Muscle layer of duodenum (tissue), 2 donors: ENCODE results near the gene SH3RF3.

Source experiments
- H3K27ac ChIP-seq: one replicate; pipeline ENCODE4 v1.7.0; 2013; ENCODE audit warnings: mild to moderate bottlenecking, low read length
- H3K27me3 ChIP-seq: one replicate; pipeline ENCODE4 v1.7.0; 2013; ENCODE audit warnings: low read depth, mild to moderate bottlenecking, control low read depth, low read length
- H3K36me3 ChIP-seq, 2 donors: one replicate each; pipeline ENCODE4 v1.7.0; 2013; ENCODE audit warnings: low read length in 2 of 2, control low read depth in 1 of 2, mild to moderate bottlenecking in 1 of 2; ENCODE audit not compliant: insufficient read depth in 2 of 2, control insufficient read depth in 1 of 2
- H3K4me1 ChIP-seq, 2 donors: one replicate each; pipeline ENCODE4 v1.7.0; 2013; ENCODE audit warnings: low read length in 2 of 2, mild to moderate bottlenecking in 2 of 2, control low read depth in 1 of 2, moderate library complexity in 1 of 2; ENCODE audit not compliant: insufficient read depth in 2 of 2, control insufficient read depth in 1 of 2
- H3K4me3 ChIP-seq, 2 donors: one replicate each; pipeline ENCODE4 v1.7.0; 2013; ENCODE audit warnings: low read length in 2 of 2, low read depth in 1 of 2, mild to moderate bottlenecking in 1 of 2
- H3K9me3 ChIP-seq, 2 donors: one replicate each; pipeline ENCODE4 v1.7.0; 2013; ENCODE audit warnings: low read length in 2 of 2, control low read depth in 1 of 2, mild to moderate bottlenecking in 1 of 2; ENCODE audit not compliant: control insufficient read depth in 1 of 2
- donor health status: healthy.

SH3RF3 gene

DNA sequence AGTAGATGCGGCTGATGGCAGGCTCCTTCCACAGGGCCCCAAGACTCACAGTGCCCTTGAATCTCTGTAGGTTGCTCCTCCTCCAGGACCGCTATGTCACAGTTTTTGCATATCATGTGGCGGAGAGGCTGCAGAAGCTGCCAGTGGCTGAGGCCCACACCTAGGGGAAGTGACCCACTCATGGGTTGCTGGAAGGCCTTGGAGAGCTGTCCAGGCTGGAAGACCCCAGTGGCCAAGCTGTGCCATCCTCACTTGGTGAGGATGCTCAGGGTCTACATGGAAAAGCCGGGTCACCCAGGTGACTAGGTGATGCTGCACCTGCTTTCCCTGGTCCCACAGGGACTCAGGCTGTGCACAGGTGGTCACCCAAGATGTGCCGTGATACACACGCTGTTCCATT is 394.1 kb downstream of the SH3RF3 start:
- H3K27ac ChIP-seq: no peak overlapping the region
- H3K4me1 ChIP-seq: no peaks in the 10 kb centered on the region
- H3K4me3 ChIP-seq: no peak overlapping the region
- H3K27me3 ChIP-seq: no peaks in the 10 kb centered on the region
- no peaks in the 10 kb centered on the region for H3K36me3 ChIP-seq
- no peaks in the 10 kb centered on the region for H3K9me3 ChIP-seq

DNA sequence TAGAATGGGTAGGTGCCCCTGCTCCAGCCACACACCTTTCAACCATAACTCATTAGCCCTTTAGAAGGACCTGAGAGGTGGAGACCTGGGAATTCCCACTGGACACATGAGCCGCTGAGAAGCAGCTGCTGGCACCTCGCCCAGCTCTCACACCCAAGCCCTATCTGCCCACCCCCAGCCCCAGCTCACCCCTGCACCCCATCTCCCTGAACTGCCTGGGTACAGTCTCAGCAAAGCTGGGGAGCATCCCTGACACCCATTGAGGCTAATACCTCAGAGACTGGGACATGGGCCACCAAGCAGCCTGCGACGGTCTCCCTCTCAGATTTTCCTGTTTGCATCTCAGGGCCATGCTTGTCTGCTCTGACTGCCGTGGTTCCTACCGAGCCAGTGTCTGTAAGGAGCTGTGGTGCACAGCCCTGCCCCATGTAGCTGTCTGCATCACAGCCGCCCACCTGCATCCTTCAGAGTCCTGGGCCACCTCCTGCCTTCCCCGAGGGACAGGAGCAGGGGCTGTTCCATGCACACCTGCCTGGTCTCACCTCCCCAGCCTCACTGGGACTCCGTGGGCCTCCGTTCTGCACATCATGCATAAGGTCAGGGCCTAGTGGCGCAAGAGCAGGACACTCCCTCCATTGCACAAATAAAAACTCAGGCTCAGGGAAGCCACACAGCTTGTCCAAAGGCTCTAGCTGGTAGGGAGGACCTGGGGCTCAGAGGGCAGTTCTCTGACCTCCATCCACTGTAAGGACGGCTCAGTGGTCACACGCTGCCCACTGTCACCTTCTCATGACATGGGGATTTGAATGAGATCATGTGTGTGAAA is 394.7 kb downstream of the SH3RF3 start:
- Histone ChIP-seq H3K4me3 (no peak overlapping the region), H3K27ac (no peak overlapping the region), H3K9me3 (no peaks in the 10 kb centered on the region), H3K36me3 (no peaks in the 10 kb centered on the region), H3K4me1 (no peaks in the 10 kb centered on the region), H3K27me3 (no peaks in the 10 kb centered on the region)

DNA sequence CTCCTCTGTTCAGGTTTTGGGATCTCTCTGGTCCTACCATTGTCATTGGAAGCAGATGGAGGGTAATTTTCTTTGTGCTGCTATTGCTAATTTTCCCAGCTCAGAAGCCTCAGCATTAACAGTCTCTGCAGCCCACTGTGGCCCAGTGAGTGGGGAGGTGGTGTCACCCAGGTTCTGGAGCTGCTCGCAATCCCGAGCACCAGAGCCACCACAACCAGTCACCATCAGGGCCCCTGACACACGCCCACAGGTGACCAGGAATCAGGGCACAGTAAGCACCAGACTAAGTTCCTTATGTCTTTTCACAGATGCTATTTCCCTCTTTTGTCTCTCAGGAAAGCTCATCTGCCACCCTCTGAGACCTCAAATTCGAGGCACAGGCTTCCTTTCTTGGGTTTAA is 396.8 kb downstream of the SH3RF3 start:
- Histone ChIP-seq H3K4me1 (peaks cover 0 to 10% of the 10 kb centered on the region in 2 donors), H3K4me3 (no peak overlapping the region), H3K36me3 (no peaks in the 10 kb centered on the region), H3K27ac (no peak overlapping the region), H3K9me3 (no peaks in the 10 kb centered on the region), H3K27me3 (no peaks in the 10 kb centered on the region)

- peaks cover 0 to 10% of the 10 kb centered on the region in 2 donors for H3K4me1 ChIP-seq
- no peaks in the 10 kb centered on the region for H3K36me3 ChIP-seq
- H3K27me3 ChIP-seq: no peaks in the 10 kb centered on the region
- no peak overlapping the region for H3K27ac ChIP-seq
- H3K9me3 ChIP-seq: no peaks in the 10 kb centered on the region
- H3K4me3 ChIP-seq: no peak overlapping the region
Observed at GRCh38 chr2:109526442-109526970, 397.5 kb downstream of the SH3RF3 start.

DNA sequence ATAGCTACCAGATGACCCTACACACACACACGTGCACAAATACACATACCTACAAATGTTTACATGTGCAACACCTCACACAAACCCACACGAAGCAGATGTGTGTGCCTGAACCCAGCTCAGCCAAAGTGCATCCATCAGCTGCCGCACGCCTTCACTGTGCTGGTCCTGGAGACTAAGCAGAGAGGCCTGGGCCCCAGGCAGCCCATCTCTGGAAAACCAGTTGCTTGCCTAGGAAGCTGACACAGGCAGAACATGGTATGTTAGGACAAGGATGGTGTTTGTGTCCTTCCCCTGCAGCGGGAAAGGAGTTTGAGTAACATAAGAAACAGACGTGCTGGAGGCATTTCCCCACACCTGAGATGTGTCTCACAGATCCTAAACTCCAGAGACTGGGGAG is 398.1 kb downstream of the SH3RF3 start:
- H3K4me3 ChIP-seq: no peak overlapping the region
- no peaks in the 10 kb centered on the region for H3K9me3 ChIP-seq
- H3K27me3 ChIP-seq: no peaks in the 10 kb centered on the region
- peaks cover 0 to 10% of the 10 kb centered on the region in 2 donors for H3K4me1 ChIP-seq
- H3K27ac ChIP-seq: no peak overlapping the region
- H3K36me3 ChIP-seq: no peaks in the 10 kb centered on the region

DNA sequence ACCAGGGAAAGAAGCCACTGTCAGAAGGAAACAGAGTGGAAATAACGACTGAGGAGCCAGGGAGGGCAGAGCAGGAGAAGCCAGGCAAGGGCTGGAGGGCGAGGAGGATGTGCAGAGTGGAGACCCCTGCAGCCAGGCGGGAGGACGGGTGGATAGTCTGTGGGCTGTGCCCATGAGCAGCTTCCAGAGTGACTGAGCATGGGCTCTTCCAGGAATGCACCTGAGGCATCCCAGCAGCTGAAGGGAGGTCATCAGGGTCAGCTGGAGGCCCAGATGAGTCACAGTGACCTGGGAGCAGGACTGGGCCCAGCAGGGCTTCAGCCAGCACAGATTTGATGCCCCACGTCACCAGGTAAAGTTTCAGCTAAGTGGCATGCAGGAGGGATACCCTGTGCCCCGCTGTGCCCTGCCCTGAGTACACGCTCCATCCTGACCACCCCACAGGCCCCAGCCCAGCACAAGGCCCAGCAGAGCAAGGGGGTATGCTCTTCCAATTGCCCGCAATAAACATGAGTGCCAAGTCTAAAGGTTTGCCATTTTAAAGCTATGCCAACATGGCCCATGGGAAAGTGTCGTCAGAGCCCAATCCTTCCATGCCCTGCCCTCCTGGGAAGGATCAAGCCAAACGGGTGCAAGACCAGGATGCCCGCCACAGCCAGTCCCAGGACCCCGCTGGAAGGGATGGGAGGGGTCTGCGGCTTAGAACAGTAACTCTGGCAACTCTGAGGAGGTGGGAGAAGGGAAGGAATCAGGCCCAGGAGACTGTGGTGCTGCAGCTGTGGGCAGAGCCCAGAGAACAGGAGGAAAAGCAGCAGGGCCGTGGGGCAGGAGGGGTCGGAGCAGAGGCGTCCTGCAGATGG is 399.1 kb downstream of the SH3RF3 start:
- H3K9me3 ChIP-seq: no peaks in the 10 kb centered on the region
- H3K27ac ChIP-seq: no peak overlapping the region
- no peaks in the 10 kb centered on the region for H3K36me3 ChIP-seq
- no peak overlapping the region for H3K4me3 ChIP-seq
- H3K4me1 ChIP-seq: peaks cover 0 to 10% of the 10 kb centered on the region in 2 donors
- no peaks in the 10 kb centered on the region for H3K27me3 ChIP-seq

GRCh38 chr2:109528811-109529501 is 400.0 kb downstream of the SH3RF3 start:
- Histone ChIP-seq H3K27ac (no peak overlapping the region), H3K36me3 (no peaks in the 10 kb centered on the region), H3K4me3 (no peak overlapping the region), H3K9me3 (no peaks in the 10 kb centered on the region), H3K4me1 (peaks cover 0 to 10% of the 10 kb centered on the region in 2 donors), H3K27me3 (no peaks in the 10 kb centered on the region)

GRCh38 chr2:109529532-109530449 is 400.8 kb downstream of the SH3RF3 start:
- Histone ChIP-seq H3K4me3 (no peak overlapping the region), H3K4me1 (peaks cover 0 to 10% of the 10 kb centered on the region in 2 donors), H3K27me3 (no peaks in the 10 kb centered on the region), H3K36me3 (no peaks in the 10 kb centered on the region), H3K27ac (no peak overlapping the region), H3K9me3 (no peaks in the 10 kb centered on the region)

- no peaks in the 10 kb centered on the region for H3K9me3 ChIP-seq
- no peaks in the 10 kb centered on the region for H3K36me3 ChIP-seq
- peaks cover 0 to 16% of the 10 kb centered on the region in 2 donors for H3K4me1 ChIP-seq
- no peak overlapping the region for H3K27ac ChIP-seq
- no peaks in the 10 kb centered on the region for H3K27me3 ChIP-seq
- H3K4me3 ChIP-seq: no peak overlapping the region
Observed at GRCh38 chr2:109530712-109531111, 401.7 kb downstream of the SH3RF3 start.

DNA sequence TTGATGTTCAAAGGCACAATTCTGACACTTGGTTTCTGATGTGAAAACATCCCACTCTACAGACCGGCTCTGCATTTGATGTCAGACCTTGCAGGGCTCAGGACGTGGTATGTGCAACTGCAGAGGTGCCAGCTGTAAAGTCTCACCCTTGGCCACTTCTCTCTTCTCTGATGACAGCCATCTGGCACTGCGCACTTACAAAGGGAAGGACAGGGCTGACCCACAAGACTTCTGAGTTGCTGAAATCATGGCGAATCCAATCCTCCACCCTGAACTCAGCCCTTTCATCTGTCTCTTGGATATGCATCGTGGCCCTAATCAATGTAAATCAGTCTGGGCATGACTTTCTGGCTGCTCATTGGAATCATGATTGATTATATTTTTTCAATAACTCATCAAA is 402.2 kb downstream of the SH3RF3 start:
- no peaks in the 10 kb centered on the region for H3K27me3 ChIP-seq
- no peaks in the 10 kb centered on the region for H3K9me3 ChIP-seq
- H3K27ac ChIP-seq: no peak overlapping the region
- H3K4me1 ChIP-seq: peaks cover 0 to 16% of the 10 kb centered on the region in 2 donors
- H3K36me3 ChIP-seq: no peaks in the 10 kb centered on the region
- no peak overlapping the region for H3K4me3 ChIP-seq
